Measurements from ENCODE around the gene HES3.
A peak's percentile ranks its signal among the peaks of the same experiment; 100 is the strongest.

The HES3 gene

GRCh38 chr1:6263716-6264115 is 19.7 kb downstream of the HES3 start:
- DNase-seq (ENCODE audit: low spot score): no peak

- no peak for DNase-seq (ENCODE audit: low spot score)
Observed at GRCh38 chr1:6265151-6265550, 21.2 kb downstream of the HES3 start.

- no peak for DNase-seq (ENCODE audit: low spot score)
Observed at GRCh38 chr1:6266641-6267040, 22.7 kb downstream of the HES3 start.

DNA sequence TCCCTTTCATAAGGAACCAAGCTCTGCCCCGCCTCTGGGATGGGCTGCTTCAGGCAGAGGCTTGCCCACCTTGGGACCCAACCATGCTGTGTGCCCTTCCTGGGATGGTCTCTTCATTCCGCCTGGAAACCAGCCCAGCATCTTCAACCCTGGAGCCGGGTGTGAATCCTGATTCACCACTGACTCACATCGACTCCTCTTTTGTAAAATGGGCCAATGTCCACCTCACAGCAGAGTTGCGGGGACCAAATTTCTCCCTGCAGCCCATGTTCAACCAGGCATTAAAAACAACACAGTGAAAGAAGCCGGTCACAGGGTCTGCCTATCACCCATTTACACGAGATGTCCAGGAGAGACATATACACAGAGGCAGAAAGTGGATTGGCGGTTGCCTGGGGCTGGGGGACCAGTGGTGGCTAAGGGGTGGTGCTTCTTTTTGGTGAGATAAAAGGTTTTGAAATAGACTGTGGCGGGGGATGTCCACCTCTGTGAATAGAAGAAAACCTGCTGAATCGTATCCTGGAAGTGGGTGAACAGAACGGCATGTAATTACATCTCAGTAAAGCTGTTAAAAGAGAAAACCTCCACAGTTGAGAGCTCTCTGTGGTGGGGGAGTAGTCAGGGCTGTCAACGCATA is 23.8 kb downstream of the HES3 start:
- no peak for DNase-seq (ENCODE audit: low spot score)

GRCh38 chr1:6268415-6268814 is 24.4 kb downstream of the HES3 start:
- no peak for DNase-seq (ENCODE audit: low spot score)

GRCh38 chr1:6269296-6269695 is 25.3 kb downstream of the HES3 start:
- no peak for DNase-seq (ENCODE audit: low spot score)

GRCh38 chr1:6269720-6270400 is 25.9 kb downstream of the HES3 start:
- DNase-seq (ENCODE audit: low spot score): no peak

DNA sequence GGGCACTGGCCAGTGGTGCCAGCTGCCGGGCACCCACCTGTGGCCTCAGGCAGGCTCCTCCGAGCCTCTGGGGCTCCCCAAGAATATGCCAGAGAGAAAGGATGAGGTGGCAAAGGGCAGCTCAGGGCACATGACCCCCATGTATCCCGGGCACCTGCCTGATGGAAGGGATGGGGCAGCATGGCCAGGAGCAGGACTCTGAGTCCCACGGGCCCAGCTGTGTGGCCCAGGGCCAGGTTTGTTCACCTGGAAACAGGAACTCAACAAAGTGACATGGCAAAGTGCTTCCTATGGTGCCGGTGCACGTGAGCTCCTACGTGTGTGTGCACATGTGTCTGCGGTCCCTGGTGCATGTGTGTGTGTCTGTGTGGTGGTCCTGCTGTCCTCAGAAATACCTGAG is 26.4 kb downstream of the HES3 start:
- no peak for DNase-seq (ENCODE audit: low spot score)

GRCh38 chr1:6271006-6271405 is 27.0 kb downstream of the HES3 start:
- no peak for DNase-seq (ENCODE audit: low spot score)

DNA sequence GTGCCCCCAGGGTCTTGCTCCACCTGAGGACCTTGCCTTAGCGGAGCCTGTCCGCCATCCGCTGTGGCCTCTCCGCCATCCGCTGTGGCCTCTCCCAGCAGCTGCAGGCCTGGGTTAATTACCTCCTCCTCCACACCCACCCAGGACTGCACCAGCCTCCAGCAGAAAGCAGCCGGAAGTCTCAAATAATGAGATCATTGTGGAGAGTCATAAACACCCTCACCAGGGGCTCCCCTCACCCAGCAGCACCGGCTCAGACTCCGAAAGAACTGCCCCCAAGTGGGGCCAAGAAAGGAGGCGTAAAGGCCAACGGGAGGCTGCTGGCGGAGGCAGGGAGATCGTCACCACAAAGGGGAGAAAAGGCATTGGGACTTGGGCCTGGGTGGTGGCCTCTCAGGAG is 27.6 kb downstream of the HES3 start:
- no peak for DNase-seq (ENCODE audit: low spot score)

GRCh38 chr1:6272452-6272851 is 28.5 kb downstream of the HES3 start:
- no peak for DNase-seq (ENCODE audit: low spot score)

- no peak for DNase-seq (ENCODE audit: low spot score)
Observed at GRCh38 chr1:6272868-6273267, 28.9 kb downstream of the HES3 start.

DNA sequence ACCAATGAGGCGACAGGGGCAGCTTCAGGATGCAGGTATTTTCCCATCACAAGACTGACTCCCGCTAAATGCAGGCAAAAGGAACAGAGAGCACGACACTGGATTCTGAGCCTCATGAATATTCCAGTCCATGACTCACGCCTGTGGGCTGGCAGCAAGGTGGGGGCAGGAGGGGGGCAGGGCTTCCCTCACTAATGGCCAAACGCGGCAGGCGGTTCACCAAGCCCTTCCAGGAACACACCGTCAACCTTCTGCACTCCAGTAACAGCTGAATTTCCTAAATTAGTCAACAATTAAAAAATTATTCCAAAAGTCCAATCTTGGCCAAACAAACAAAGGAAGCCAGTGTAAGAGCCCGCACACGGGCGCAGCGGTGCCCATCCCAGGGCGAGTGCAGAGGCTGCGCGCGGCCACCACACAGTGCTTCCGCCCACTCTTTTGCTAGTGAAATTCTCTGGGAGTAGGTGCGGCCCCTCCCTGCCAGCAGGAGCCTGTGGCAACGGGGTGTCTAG is 29.5 kb downstream of the HES3 start:
- peak; percentile 58 for DNase-seq (ENCODE audit: low spot score)

GRCh38 chr1:6274102-6274501 is 30.1 kb downstream of the HES3 start:
- DNase-seq (ENCODE audit: low spot score): no peak

GRCh38 chr1:6274622-6275139 is 30.7 kb downstream of the HES3 start:
- no peak for DNase-seq (ENCODE audit: low spot score)

DNA sequence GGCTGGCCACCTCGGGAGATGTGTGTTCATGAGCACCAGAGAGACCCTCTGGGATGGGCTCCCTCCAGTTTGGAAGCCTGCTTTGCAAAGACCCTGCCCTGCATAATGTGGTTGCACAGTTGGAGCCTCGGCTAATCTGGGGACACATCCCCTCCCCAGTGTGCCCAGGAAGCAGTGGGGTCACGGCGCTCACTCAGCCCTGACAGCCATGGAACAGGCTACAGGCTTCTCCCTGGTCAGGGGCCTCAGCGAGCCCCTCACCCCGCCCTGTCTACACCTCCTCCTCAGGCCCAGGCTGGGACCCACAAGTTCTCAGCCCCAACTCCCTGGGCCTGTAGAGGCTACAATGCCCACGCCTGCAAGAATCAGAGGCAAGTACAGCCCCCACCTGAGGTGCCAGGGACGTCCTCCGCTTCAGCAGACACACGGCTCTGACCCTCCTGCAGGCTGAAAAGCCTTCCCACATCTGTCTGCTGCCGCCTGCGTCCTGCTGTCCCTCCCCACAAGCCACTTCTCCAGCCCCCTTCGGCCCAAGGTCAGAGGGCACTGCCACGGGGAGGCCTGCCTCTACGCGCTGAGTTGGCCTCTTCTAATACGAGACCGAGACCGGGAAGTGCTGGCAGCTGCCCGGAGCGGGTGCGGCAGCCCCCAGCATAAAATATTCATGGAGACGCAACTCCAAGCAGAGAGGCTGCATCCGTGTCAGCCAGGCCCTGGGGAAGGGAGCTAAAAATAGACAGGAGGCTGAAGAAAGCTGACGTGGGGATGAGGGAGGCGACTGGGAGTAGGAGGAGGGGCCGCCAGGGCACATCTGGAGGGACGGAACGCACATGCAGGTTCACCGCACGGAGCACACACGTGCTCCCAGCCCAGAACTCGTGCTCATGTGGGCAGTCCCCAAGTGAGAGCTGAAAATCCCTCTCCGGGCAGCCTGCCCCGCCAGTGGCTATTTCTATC is 32.1 kb downstream of the HES3 start:
- peak; percentile 29 for DNase-seq (ENCODE audit: low spot score)

GRCh38 chr1:6276811-6277555 is 33.0 kb downstream of the HES3 start:
- no peak for DNase-seq (ENCODE audit: low spot score)

DNA sequence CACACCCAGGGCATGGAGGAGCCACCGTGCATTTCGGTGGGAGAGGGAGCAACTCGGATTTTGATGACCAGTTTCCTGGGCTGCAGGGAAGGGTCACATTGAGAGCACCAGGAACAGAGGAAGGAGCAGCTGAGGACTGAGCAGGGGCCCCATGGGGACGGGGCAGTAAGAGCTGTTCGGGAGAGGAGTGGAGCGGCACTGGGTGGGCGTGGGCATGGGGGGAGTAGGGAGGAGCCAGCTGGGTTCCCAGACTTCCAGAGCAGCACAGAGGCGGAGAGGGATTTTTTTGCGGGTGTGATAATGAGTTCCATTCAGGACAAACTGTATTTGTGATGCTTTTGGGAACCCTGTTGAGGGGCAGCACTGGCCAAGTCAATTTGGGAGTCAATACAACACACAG is 34.3 kb downstream of the HES3 start:
- DNase-seq (ENCODE audit: low spot score): no peak

GRCh38 chr1:6279066-6279465 is 35.1 kb downstream of the HES3 start:
- no peak for DNase-seq (ENCODE audit: low spot score)

DNA sequence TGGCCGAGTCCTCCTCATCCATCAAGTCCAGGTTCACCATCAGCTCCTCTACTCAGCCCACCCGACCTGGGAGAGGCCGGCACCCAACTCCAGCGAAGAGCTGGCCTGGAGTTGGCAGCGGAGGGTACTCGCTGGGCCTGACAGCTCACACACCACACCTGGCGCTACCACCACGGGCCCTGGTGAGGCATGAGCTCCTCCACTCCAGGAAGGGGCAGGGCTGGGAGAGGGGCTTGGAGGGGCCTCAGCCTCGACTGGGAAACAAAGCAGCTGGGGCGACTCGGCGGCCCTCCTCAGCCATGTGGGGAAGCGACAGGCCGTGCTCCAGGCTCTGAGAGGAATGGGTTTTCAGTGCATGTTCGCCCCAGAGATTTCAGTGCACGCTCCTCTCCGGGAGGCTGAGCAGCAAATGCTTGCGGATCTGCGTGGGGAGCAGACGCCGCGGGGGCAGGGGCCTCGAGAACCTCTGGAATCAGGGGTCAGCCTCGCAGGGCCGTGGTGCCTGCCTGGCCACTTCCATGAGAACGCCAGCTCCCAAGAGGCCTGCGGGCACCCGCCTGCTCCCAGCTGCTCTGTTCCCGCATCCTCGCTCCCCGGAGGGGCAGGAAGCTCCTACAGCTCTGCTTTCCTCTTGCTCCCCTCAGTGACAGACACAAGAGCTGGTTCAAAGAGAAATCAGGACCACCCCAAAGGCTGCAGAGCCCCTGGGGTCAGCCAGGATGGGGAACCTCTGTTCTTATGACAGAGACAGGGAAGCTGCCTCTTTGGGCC is 35.8 kb downstream of the HES3 start:
- DNase-seq (ENCODE audit: low spot score): no peak

Data from putamen (tissue), 1 donor.